AG04449 (cell line): ENCODE data around the gene SOX1.

Source experiments
- CTCF ChIA-PET: fragments of 350-600 bp; formaldehyde crosslinking; extraction: SDS; loops from one replicate; lab custom pipeline; 2021; ENCODE audit warnings: antibody characterized with exemption; lab: Yijun Ruan, JAX
- POLR2A ChIA-PET: fragments of 400-600, 350-600 bp; formaldehyde crosslinking; extraction: SDS; loops from one replicate; lab custom pipeline; 2020; ENCODE audit warnings: antibody characterized with exemption, inconsistent platforms; lab: Yijun Ruan, JAX
- DNase-seq: peaks from one replicate; pipeline ENCODE4 v3.0.0-alpha.2; 2010; ENCODE audit warnings: low read depth, low spot score
- H3K4me3 ChIP-seq: 2 replicates; pipeline ENCODE4 v1.5.1; 2011; ENCODE audit warnings: low read depth, mild to moderate bottlenecking, control low read depth, low read length
- TF ChIP-seq, protein P1 (sequence below): IDR thresholded peaks from one replicate; pipeline ENCODE4 v1.5.1; 2011; ENCODE audit warnings: mild to moderate bottlenecking, moderate library complexity, low read length, control low read depth, inconsistent platforms; ENCODE audit not compliant: insufficient read depth; ENCODE audit errors: missing control alignments

The SOX1 gene

DNA sequence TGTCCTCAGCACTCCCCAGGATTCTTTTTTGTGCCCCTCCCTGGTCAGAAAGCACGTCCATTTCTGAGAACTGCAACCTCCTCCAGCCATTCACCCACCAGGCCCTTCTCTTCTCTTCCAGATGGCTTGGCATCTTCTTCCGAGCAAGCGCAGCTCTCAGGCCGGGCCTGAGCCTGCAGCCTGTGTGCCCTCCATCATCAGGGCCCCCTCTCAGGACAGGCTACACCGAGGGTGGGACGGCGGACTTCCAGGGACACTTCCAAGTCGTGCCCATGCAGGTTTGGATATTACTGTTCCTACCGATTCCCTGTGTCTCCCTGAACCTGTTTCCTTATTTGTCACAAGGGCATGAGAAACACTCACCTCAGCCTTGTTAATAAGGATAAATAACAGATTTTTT, 28.4 kb downstream of the SOX1 start:
- POLR2A ChIA-PET, result no interaction called here
- TF ChIP-seq, protein P1, sequence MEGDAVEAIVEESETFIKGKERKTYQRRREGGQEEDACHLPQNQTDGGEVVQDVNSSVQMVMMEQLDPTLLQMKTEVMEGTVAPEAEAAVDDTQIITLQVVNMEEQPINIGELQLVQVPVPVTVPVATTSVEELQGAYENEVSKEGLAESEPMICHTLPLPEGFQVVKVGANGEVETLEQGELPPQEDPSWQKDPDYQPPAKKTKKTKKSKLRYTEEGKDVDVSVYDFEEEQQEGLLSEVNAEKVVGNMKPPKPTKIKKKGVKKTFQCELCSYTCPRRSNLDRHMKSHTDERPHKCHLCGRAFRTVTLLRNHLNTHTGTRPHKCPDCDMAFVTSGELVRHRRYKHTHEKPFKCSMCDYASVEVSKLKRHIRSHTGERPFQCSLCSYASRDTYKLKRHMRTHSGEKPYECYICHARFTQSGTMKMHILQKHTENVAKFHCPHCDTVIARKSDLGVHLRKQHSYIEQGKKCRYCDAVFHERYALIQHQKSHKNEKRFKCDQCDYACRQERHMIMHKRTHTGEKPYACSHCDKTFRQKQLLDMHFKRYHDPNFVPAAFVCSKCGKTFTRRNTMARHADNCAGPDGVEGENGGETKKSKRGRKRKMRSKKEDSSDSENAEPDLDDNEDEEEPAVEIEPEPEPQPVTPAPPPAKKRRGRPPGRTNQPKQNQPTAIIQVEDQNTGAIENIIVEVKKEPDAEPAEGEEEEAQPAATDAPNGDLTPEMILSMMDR, result no peak
- H3K4me3 ChIP-seq, result no peak overlapping the region
- CTCF ChIA-PET, result no interaction called here
- no peak for DNase-seq

DNA sequence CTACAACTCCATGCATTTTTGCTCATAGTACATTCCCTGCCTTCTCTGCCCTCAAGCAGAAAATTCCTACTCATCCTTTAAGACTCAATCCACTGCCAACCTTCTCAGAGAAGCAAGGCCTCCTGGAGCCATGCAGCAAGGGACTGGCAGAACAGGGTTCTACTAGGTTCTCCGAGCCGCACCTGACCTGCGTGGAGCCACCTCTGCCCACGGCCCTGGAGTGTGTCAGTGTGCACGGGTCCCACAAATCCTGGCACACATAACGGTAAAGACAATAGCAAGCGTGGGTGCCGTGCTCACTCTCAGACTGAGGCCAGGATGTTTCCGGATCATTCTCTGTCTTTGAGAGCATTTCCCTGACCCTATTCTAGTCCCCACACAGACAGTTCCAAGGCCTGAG, 30.0 kb downstream of the SOX1 start:
- CTCF ChIA-PET, result no interaction called here
- TF ChIP-seq, protein P1, result no peak
- POLR2A ChIA-PET, result no interaction called here

DNA sequence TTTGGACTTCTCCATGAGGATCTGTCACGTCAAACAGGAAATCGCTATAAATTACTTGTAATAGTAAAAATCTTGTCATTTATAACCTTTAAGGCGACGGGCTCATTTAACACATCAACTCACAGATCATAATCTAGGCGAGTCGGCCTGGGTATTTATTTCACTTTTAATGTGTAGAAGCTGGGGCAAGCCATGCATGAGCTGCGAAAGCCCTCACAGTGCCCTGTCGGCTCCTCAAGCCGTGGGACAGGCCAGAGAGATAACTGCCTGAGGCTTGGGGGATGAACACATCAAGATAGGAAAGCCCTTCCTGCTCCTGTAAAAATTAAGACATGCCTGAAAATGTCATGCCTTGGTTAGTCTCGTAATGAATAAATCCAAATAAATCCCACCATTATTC, 30.8 kb downstream of the SOX1 start:
- no peak overlapping the region for H3K4me3 ChIP-seq
- CTCF ChIA-PET, result no interaction called here
- DNase-seq, result no peak
- POLR2A ChIA-PET, result no interaction called here
- TF ChIP-seq, protein P1, result no peak

More for the DNA sequence above, 30.0 kb downstream of the SOX1 start:
- DNase-seq, result no peak
- no peak overlapping the region for H3K4me3 ChIP-seq

DNA sequence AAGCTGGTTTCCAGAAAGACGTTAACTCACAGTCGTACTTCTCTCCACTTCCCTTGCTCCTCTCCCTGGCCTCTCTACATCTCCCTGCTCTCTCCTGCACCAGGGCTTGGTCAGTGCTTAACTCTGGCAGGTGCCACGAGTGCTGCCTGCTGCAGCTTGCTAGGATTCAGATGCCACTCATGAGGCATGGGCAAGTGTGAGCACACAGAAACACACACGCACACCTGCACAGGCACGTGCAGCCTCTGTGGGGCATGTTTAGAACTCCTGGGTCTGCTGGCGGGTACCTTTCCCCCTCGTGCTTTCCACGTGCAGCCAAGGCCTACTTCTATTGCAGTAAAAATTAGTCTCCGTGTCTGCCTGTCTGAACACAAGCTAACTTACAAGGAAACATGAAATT, 31.8 kb downstream of the SOX1 start:
- ChIA-PET POLR2A (no interaction called here), CTCF (no interaction called here)
- H3K4me3 ChIP-seq, result no peak overlapping the region
- TF ChIP-seq, protein P1, result no peak
- no peak for DNase-seq

DNA sequence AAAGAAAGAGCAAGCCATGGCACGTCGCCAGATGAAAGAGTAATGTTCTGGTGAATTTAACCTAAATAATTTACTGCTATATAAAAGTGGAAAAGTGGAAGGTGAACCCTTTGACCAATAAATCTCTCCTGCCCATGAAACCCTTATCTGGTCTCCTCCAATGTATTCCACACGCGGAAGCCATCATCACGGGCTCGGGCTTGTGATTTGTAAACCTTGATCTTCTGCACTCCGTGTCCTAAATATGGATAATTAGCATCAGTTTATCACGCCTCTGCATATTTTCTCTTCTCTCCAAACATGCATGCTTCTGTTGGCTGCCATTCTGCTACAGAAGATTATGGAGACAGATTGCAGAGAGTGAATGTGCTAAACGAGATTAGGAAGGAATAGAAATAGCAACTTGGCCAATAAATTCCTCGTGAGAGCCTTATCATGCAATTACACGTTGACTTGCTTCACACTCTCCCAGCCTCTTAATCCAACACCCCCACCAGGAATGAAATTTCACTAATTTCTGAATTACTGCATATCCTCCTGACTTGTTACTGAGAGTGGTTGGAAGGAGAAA, 34.5 kb downstream of the SOX1 start:
- ChIA-PET POLR2A (no interaction called here), CTCF (no interaction called here)
- TF ChIP-seq, protein P1, result no peak
- H3K4me3 ChIP-seq, result no peak overlapping the region
- no peak for DNase-seq

DNA sequence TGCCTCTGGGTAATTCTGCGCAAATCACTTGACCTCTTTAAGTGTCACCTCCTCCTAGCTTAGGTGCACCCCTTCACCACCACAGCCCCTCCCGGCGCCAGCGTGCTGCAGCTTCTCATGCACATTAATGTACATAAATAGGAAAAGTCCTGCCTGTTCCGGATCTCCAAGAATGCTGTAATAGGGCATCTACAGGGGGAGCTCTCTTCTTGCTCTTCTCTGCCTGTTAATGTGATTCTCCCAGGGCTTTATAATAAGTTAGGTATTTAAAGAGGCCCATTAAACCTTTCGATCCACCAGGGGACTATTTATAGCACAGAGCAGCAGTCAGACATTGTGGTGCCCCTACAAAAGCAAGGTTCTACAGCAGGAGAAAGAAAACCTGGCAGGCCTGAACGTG, 35.3 kb downstream of the SOX1 start:
- H3K4me3 ChIP-seq, result no peak overlapping the region
- ChIA-PET POLR2A (no interaction called here), CTCF (no interaction called here)
- TF ChIP-seq, protein P1, result no peak
- DNase-seq, result no peak
